Testis (tissue), 3 donors: ENCODE results near the gene DSTN. TPM values are rescaled to one million over a fixed set of nuclear protein-coding genes. Genes with fewer than 3 reads are reported as not detected.

Experiments
- DNase-seq: peaks from one replicate; pipeline ENCODE4 v3.0.0-alpha.2; 2019
- H3K27ac ChIP-seq, 2 donors: fragments of 200-600 bp; sonication (generic); one replicate each; pipeline ENCODE4 v1.5.1; 2019
- H3K27me3 ChIP-seq: fragments of 200-600 bp; sonication (generic); one replicate; pipeline ENCODE4 v1.5.1; 2019
- H3K36me3 ChIP-seq: fragments of 200-600 bp; sonication (generic); one replicate; pipeline ENCODE4 v1.5.1; 2017; ENCODE audit warnings: low read depth; ENCODE audit errors: missing control alignments
- H3K4me1 ChIP-seq: fragments of 200-600 bp; sonication (generic); one replicate; pipeline ENCODE4 v1.5.1; 2019
- H3K4me3 ChIP-seq, 2 donors: fragments of 200-600 bp; sonication (generic); one replicate each; pipeline ENCODE4 v1.5.1; 2017 to 2019
- H3K9me3 ChIP-seq: fragments of 200-600 bp; sonication (generic); one replicate; pipeline ENCODE4 v1.5.1; 2017
- POLR2A ChIP-seq: fragments of 450-650 bp; IDR thresholded peaks from one replicate; pipeline ENCODE4 v1.6.1; 2017; ENCODE audit warnings: antibody characterized with exemption, mild to moderate bottlenecking, moderate library complexity
- WGBS, 2 donors: methylation state at CpG; one replicate each; pipeline ENCODE4 v1.1.5; 2018; 5-methylcytosine and 5-hydroxymethylcytosine counted together
- intact Hi-C: fragments of 100-400 bp; cut with DNase I; formaldehyde crosslinking; loops from one replicate; pipeline ENCODE4 v1.15.1; 2023; ENCODE audit warnings: low total_unique reads
- polyA plus RNA-seq: library from polyadenylated mRNA; stranded (reverse); fragments of 350-450 nt; fragmentation: Illumina TruSeq; extraction: RNeasy Lipid Tissue Mini Kit (QIAGEN cat#74804); gene quantifications from one replicate; pipeline ENCODE4 v1.2.3, GENCODE V29; 2014; ENCODE audit warnings: low read depth, low replicate concordance; ENCODE audit not compliant: insufficient read depth
- total RNA-seq, 2 donors: library from RNA; depleted of rRNA; stranded (reverse); fragments of >200 nt; gene quantifications; one replicate each; pipeline ENCODE4 v1.2.3, GENCODE V29; 2016
- TF ChIP-seq, protein P1 (sequence below), 3 experiments: fragments of 450-650 bp in 2 of 3; fragments of 200-600 bp in 1 of 3; sonication (generic) in 1 of 3; IDR thresholded peaks; one replicate each; pipeline ENCODE4 v1.5.1; 2016 to 2019; ENCODE audit warnings: antibody characterized with exemption in 3 of 3, mild to moderate bottlenecking in 2 of 3, moderate library complexity in 1 of 3

Gene DSTN
- total and polyA plus RNA-seq, 3 donors from 2014 or later = 121 to 301 (median 148) TPM

DNA sequence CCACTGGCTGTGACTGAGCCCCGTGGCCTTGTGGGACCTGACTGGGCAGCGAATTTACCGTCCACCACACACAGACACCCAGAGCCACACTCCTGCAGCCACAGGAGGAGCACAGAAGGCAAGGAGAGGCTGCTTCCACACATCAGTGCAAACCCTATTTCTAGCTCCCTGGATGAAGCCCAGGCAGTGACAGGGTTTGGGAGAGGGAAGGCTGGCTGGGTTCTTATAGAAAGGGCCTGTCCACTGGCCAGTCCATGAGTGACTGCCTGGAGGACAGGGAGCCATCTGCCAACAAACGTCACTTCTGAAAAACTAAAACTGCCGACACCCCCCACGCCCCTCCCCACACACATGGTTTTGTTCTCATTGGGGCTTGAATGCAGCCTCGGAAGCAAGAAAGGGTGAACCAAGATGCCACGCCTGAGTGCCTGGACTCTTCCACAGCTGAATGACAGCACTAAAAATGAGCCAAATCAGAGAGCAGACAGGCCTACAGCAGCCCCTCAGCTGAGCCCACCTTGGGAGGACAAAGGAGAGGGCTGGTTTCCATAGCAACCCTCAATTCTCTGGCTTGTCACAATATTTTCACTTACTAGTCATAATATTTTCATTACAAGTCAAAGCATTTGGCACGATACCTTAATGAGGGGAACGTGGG, 73.8 kb downstream of the DSTN start:
- 74 to 78% methylated on average over 10 of the region's 10 CpGs for WGBS, 2 donors
- TF ChIP-seq POLR2A = no peak
- TF ChIP-seq, protein P1, sequence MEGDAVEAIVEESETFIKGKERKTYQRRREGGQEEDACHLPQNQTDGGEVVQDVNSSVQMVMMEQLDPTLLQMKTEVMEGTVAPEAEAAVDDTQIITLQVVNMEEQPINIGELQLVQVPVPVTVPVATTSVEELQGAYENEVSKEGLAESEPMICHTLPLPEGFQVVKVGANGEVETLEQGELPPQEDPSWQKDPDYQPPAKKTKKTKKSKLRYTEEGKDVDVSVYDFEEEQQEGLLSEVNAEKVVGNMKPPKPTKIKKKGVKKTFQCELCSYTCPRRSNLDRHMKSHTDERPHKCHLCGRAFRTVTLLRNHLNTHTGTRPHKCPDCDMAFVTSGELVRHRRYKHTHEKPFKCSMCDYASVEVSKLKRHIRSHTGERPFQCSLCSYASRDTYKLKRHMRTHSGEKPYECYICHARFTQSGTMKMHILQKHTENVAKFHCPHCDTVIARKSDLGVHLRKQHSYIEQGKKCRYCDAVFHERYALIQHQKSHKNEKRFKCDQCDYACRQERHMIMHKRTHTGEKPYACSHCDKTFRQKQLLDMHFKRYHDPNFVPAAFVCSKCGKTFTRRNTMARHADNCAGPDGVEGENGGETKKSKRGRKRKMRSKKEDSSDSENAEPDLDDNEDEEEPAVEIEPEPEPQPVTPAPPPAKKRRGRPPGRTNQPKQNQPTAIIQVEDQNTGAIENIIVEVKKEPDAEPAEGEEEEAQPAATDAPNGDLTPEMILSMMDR (IDR thresholded peaks at IDR 0.05) = no peak
- H3K9me3 ChIP-seq = no peaks in the 10 kb centered on the region
- no peak for DNase-seq
- H3K27ac ChIP-seq = no peak overlapping the region
- H3K36me3 ChIP-seq = no peaks in the 10 kb centered on the region
- no peak overlapping the region for H3K4me3 ChIP-seq
- no peaks in the 10 kb centered on the region for H3K27me3 ChIP-seq
- peaks cover 21% of the 10 kb centered on the region for H3K4me1 ChIP-seq
- intact Hi-C loops = no loop called here

DNA sequence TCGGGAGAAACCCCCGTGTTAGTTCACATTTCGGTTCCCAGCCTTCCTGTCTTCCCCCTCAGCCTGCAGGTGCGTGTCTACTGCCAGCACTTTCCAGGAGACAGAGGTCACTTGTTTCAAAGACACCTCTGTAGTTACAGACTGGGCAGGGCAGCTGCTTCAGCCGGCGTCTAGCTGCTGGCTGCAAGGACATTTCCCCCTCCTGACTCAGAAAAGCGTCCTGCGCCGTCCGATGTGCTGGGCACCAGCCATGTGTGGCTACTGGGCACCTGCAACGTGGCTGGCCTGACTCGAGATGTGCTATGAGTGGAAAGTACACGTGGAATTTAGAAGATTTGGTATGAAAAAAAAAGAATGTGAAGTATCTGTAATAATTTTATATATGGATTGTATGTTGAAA, 74.6 kb downstream of the DSTN start:
- WGBS, 2 donors = 74 to 75% methylated on average over 13 of the region's 13 CpGs
- intact Hi-C loops = no loop called here
- Histone ChIP-seq H3K27ac (no peak overlapping the region), H3K36me3 (no peaks in the 10 kb centered on the region), H3K27me3 (no peaks in the 10 kb centered on the region), H3K9me3 (no peaks in the 10 kb centered on the region), H3K4me1 (peaks cover 29% of the 10 kb centered on the region), H3K4me3 (no peak overlapping the region)
- no peak for TF ChIP-seq POLR2A
- TF ChIP-seq, protein P1 (IDR thresholded peaks at IDR 0.05) = no peak
- DNase-seq = peak; percentile 40

DNA sequence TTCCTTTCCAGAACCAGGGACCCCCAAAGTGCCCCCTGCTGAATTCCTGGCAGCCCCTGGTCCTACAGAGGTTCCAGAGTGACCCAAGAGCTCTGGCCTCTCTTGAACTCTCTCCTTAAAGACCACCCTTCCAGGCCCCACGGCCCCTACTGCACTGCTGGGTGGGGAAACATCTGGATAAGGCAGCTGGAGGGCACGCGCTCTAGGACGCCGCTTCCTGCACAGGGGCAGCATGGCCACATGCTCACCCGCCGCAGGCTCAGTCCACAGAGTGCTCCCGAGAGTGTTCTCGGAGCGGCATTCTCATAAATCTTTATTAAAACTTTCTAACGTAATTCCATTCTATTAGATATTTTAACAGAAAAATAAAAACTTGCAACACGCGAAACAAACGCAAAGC, 75.1 kb downstream of the DSTN start:
- intact Hi-C loops = no loop called here
- WGBS, 2 donors = 94 to 98% methylated on average over 14 of the region's 14 CpGs
- no peak overlapping the region for H3K4me3 ChIP-seq
- no peaks in the 10 kb centered on the region for H3K9me3 ChIP-seq
- H3K27me3 ChIP-seq = no peaks in the 10 kb centered on the region
- H3K27ac ChIP-seq = no peak overlapping the region
- H3K4me1 ChIP-seq = peaks cover 34% of the 10 kb centered on the region
- no peaks in the 10 kb centered on the region for H3K36me3 ChIP-seq
- TF ChIP-seq, protein P1 (IDR thresholded peaks at IDR 0.05) = no peak
- TF ChIP-seq POLR2A = no peak
- no peak for DNase-seq

DNA sequence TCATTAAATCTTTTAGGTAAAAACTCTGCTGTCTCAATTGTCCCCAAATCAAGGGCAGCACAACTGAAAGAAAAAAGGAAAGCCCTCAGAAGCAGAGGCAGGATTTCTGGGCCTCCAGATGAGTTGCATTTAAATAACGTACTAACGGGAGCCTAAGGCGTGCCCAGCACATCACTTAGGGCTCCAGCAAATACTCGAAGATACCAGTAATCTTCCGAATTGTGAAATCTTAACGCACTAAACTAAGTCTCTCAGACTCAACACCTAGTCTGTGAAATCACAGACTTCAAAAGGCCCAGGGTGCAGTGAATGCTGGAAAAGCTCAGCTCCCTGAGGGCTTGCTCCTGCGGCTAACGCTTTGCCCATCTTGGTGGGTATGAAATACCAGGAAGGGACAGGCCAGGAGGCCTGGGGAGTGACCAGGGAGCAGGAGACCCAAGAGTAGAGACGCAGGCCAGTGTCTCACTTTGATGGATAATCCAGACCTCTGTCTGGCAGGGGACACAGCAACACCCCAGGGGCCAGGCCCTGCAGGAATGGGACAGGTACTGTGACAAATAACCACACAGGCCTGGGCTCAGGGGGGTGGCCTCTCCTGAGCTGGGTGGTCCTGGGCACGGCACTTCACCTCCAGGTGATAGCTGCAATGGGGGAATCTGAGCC, 75.8 kb downstream of the DSTN start:
- Histone ChIP-seq H3K4me3 (no peak overlapping the region), H3K9me3 (no peaks in the 10 kb centered on the region), H3K27me3 (no peaks in the 10 kb centered on the region), H3K4me1 (peaks cover 34% of the 10 kb centered on the region), H3K27ac (no peak overlapping the region), H3K36me3 (no peaks in the 10 kb centered on the region)
- 75 to 88% methylated on average over 9 to 10 of the region's 10 CpGs for WGBS, 2 donors
- intact Hi-C loops = no loop called here
- TF ChIP-seq, protein P1 (IDR thresholded peaks at IDR 0.05) = no peak
- no peak for TF ChIP-seq POLR2A
- no peak for DNase-seq
